ENCODE data around the gene SLC30A7. TPM values are rescaled to one million over a fixed set of nuclear protein-coding genes. Genes with fewer than 3 reads are reported as not detected.
"Not testable (repeated sequence)": the region's sequence is repeated elsewhere in the genome, so short reads cannot be mapped to it uniquely, and the experiment has no call there.

Gene SLC30A7
- total RNA-seq, 1 donor from 2014 or later: 30.1 TPM

GRCh38 chr1:100879422-100879821 is 16.5 kb upstream of the SLC30A7 start:
- Mint-ChIP-seq H3K27me3 (no peaks in the 10 kb centered on the region), H3K36me3 (peaks cover 16% of the 10 kb centered on the region), H3K27ac (no peak overlapping the region), H3K4me1 (ENCODE audit: unreplicated experiment) (peaks cover 16% of the 10 kb centered on the region), H3K4me3 (no peak overlapping the region), H3K9me3 (no peaks in the 10 kb centered on the region)
- TF ChIP-seq CTCF (conservative IDR thresholded peaks at IDR 0.05): no peak
- DNase-seq (ENCODE audit: extremely low spot score, unreplicated experiment): no peak

- Mint-ChIP-seq H3K36me3 (peaks cover 14% of the 10 kb centered on the region), H3K27ac (no peak overlapping the region), H3K27me3 (no peaks in the 10 kb centered on the region), H3K4me3 (no peak overlapping the region), H3K9me3 (no peaks in the 10 kb centered on the region), H3K4me1 (ENCODE audit: unreplicated experiment) (peaks cover 19% of the 10 kb centered on the region)
- TF ChIP-seq CTCF (conservative IDR thresholded peaks at IDR 0.05): no peak
- no peak for DNase-seq (ENCODE audit: extremely low spot score, unreplicated experiment)
Observed at GRCh38 chr1:100881687-100882086, 14.2 kb upstream of the SLC30A7 start.

DNA sequence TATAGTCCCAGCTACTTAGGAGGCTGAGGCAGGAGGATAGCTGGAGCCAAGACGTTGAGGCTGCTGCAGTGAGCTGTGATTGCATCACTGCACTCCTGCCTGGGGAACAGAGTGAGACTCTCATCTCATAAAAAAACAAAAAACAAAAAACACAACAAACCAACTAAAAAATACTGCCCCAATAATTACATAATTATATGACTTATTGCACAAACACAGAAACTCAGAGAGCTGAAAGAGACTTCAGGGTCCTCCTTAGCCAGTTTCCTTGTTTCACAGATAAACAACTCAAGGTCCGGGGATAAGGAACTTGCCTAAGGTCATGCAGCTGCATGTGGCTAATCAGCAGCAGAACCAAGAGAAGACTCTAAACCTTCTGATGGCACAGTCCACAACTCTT is 13.2 kb upstream of the SLC30A7 start:
- no peaks in the 10 kb centered on the region for H3K27me3 Mint-ChIP-seq
- TF ChIP-seq CTCF (conservative IDR thresholded peaks at IDR 0.05): no peak
- no peak overlapping the region for H3K4me3 Mint-ChIP-seq
- DNase-seq (ENCODE audit: extremely low spot score, unreplicated experiment): no peak
- peaks cover 17% of the 10 kb centered on the region for H3K36me3 Mint-ChIP-seq
- no peaks in the 10 kb centered on the region for H3K9me3 Mint-ChIP-seq
- no peak overlapping the region for H3K27ac Mint-ChIP-seq
- H3K4me1 Mint-ChIP-seq (ENCODE audit: unreplicated experiment): peaks cover 19% of the 10 kb centered on the region

DNA sequence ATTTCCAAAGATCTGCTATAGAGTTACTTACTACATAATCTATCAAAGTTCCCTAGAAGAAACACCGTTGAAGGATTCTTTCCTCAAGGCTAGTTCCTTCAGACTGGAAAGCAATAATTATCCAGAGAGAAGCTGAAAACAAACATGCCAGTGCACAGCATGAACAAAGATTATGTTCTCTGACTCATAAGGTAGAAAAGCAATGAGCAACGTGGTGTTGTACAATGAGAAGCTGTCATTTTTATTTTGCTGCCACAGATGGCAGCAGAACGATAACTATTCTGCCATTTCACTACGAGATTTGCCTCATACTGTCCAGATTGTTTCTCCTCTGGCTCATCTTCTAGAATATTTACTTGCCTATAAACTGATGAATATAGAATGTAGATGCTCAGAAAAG is 11.9 kb upstream of the SLC30A7 start:
- Mint-ChIP-seq H3K9me3 (no peaks in the 10 kb centered on the region), H3K4me1 (ENCODE audit: unreplicated experiment) (peaks cover 19% of the 10 kb centered on the region), H3K27me3 (no peaks in the 10 kb centered on the region), H3K4me3 (no peak overlapping the region), H3K27ac (no peak overlapping the region), H3K36me3 (peaks cover 24% of the 10 kb centered on the region)
- no peak for TF ChIP-seq CTCF (conservative IDR thresholded peaks at IDR 0.05)
- no peak for DNase-seq (ENCODE audit: extremely low spot score, unreplicated experiment)

GRCh38 chr1:100889007-100889406 is 6.9 kb upstream of the SLC30A7 start:
- H3K9me3 Mint-ChIP-seq; H3K27ac Mint-ChIP-seq; H3K27me3 Mint-ChIP-seq; DNase-seq (ENCODE audit: extremely low spot score, unreplicated experiment); H3K4me3 Mint-ChIP-seq: not testable (repeated sequence)
- peaks cover 38% of the 10 kb centered on the region for H3K36me3 Mint-ChIP-seq
- H3K4me1 Mint-ChIP-seq (ENCODE audit: unreplicated experiment): peaks cover 23% of the 10 kb centered on the region

DNA sequence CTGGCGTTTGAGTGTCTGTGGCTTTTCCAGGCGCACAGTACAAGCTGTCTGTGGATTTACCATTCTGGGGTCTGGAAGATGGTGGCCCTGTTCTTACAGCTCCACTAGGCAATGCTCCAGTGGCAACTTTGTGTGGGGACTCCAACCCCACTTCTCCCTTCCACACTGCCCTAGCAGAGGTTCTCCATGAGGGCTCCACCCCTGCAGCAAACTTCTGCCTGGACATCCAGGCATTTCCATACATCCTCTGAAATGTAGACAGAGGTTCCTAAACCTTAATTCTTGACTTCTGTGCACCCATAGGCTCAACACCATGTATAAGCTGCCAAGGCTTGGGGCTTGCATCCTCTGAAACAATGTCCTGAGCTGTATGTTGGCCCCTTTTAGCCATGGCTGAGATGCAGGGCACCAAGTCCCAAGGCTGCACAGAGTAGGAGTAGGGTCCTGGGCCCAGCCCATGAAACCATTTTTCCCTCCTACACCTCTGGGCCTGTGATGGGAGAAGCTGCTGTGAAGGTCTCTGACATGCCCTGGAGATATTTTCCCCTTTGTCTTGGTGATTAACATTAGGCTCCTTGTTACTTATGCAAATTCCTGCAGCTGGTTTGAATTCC is 5.9 kb upstream of the SLC30A7 start:
- H3K27ac Mint-ChIP-seq; H3K27me3 Mint-ChIP-seq; DNase-seq (ENCODE audit: extremely low spot score, unreplicated experiment); H3K4me3 Mint-ChIP-seq; H3K9me3 Mint-ChIP-seq: not testable (repeated sequence)
- Mint-ChIP-seq H3K36me3 (peaks cover 35% of the 10 kb centered on the region), H3K4me1 (ENCODE audit: unreplicated experiment) (peaks cover 15% of the 10 kb centered on the region)

DNA sequence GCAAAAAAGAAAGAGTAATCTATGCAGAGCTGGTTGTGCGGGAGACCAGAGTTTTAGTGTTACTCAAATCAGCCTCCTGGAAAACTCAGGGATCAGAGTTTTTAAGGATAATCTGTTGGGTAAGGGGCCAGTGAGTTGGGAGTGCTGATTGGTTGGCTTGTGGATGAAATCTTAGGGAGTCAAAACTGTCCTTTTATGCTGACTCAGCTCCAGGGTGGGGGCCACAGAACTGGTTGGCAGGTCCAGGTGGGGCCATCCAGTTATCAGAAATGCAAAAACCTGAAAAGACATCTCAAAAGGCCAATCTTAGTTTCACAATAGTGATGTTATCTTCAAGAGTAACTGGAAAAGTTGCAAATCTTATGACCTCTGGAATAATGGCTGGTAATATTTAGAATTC is 4.5 kb upstream of the SLC30A7 start:
- peak overlapping the region; percentile 21 for H3K4me3 Mint-ChIP-seq
- peaks cover 9% of the 10 kb centered on the region for H3K9me3 Mint-ChIP-seq

More for the DNA sequence above, 4.5 kb upstream of the SLC30A7 start:
- TF ChIP-seq CTCF (conservative IDR thresholded peaks at IDR 0.05): no peak
- Mint-ChIP-seq H3K36me3 (peaks cover 31% of the 10 kb centered on the region), H3K4me1 (ENCODE audit: unreplicated experiment) (peaks cover 15% of the 10 kb centered on the region), H3K27ac (no peak overlapping the region), H3K27me3 (no peaks in the 10 kb centered on the region)
- no peak for DNase-seq (ENCODE audit: extremely low spot score, unreplicated experiment)
